Tibial artery (tissue), 4 donors: Measurements from ENCODE around the gene TCEAL4.

ENCODE experiments used
- DNase-seq, 2 donors: peaks; one replicate each; pipeline ENCODE4 v3.0.0-alpha.2; 2019
- H3K27ac ChIP-seq, 2 donors: fragments of 200-600 bp; sonication (generic) in 1 of 2; 1 replicate in 1 of 2; 2 replicates in 1 of 2; pipeline ENCODE4 v1.5.1; 2018 to 2019; ENCODE audit warnings: mild to moderate bottlenecking in 1 of 2
- H3K27me3 ChIP-seq, 2 donors: fragments of 200-600 bp; sonication (generic) in 1 of 2; one replicate each; pipeline versions ENCODE4 v1.5.1 to v1.6.0; 2016 to 2019
- H3K36me3 ChIP-seq, 3 donors: fragments of 200-600 bp; sonication (generic) in 2 of 3; one replicate each; pipeline ENCODE4 v1.5.1; 2016 to 2019; ENCODE audit warnings: mild to moderate bottlenecking in 2 of 3
- H3K4me1 ChIP-seq, 4 donors: fragments of 200-600 bp; sonication (generic) in 2 of 4; 1 replicate in 3 of 4; 2 replicates in 1 of 4; pipeline ENCODE4 v1.5.1; 2016 to 2019
- H3K4me3 ChIP-seq, 2 donors: fragments of 200-600 bp; sonication (generic) in 1 of 2; 1 replicate in 1 of 2; 2 replicates in 1 of 2; pipeline ENCODE4 v1.5.1; 2018 to 2019; ENCODE audit warnings: mild to moderate bottlenecking in 2 of 2
- H3K9me3 ChIP-seq, 3 donors: fragments of 200-600 bp; sonication (generic) in 1 of 3; one replicate each; pipeline ENCODE4 v1.5.1; 2016 to 2019
- intact Hi-C: fragments of 100-400 bp; cut with DNase I; formaldehyde crosslinking; loops from one replicate; pipeline ENCODE4 v1.15.0; 2023; ENCODE audit warnings: low total_unique reads
- TF ChIP-seq, protein P1 (sequence below), 2 experiments: fragments of 200-600 bp in 1 of 2; fragments of 450-650 bp in 1 of 2; IDR thresholded peaks; one replicate each; pipeline ENCODE4 v1.5.1; 2017 to 2019; ENCODE audit warnings: antibody characterized with exemption in 2 of 2, mild to moderate bottlenecking in 1 of 2, moderate library complexity in 1 of 2

TCEAL4 gene

GRCh38 chrX:103626855-103627254 lies 41.5 kb downstream of the TCEAL4 start:
- Histone ChIP-seq H3K27me3 (no peaks in the 10 kb centered on the region), H3K27ac (peak overlapping the region; percentile 22 to 96), H3K4me1 (peaks cover 0 to 45% (median 0%) of the 10 kb centered on the region in 4 donors), H3K4me3 (no peak overlapping the region), H3K36me3 (no peaks in the 10 kb centered on the region), H3K9me3 (no peaks in the 10 kb centered on the region)
- TF ChIP-seq, protein P1, sequence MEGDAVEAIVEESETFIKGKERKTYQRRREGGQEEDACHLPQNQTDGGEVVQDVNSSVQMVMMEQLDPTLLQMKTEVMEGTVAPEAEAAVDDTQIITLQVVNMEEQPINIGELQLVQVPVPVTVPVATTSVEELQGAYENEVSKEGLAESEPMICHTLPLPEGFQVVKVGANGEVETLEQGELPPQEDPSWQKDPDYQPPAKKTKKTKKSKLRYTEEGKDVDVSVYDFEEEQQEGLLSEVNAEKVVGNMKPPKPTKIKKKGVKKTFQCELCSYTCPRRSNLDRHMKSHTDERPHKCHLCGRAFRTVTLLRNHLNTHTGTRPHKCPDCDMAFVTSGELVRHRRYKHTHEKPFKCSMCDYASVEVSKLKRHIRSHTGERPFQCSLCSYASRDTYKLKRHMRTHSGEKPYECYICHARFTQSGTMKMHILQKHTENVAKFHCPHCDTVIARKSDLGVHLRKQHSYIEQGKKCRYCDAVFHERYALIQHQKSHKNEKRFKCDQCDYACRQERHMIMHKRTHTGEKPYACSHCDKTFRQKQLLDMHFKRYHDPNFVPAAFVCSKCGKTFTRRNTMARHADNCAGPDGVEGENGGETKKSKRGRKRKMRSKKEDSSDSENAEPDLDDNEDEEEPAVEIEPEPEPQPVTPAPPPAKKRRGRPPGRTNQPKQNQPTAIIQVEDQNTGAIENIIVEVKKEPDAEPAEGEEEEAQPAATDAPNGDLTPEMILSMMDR (IDR thresholded peaks at IDR 0.05) = no peak
- DNase-seq = no peak
- intact Hi-C loops = no loop called here

- Histone ChIP-seq H3K4me3 (peak within 1 kb of the TSS; percentile 71 to 77), H3K4me1 (peaks cover 0 to 43% (median 0%) of the 10 kb centered on the region in 4 donors), H3K27me3 (no peaks in the 10 kb centered on the region), H3K9me3 (no peaks in the 10 kb centered on the region), H3K27ac (peak within 1 kb of the TSS; percentile 91 to 96), H3K36me3 (no peaks in the 10 kb centered on the region)
- peak; percentile 70 to 82 for DNase-seq
- intact Hi-C loops = no loop called here
- TF ChIP-seq, protein P1 (IDR thresholded peaks at IDR 0.05) = no peak
Measured at GRCh38 chrX:103628386-103629317, 43.3 kb downstream of the TCEAL4 start, which contains the start of gene TCEAL1. Gene TCEAL1, plus strand, starts transcription at chrX:103628975. Its CDS starts 942 bp downstream, at chrX:103629917.

- no peaks in the 10 kb centered on the region for H3K9me3 ChIP-seq
- DNase-seq = peak; percentile 57 to 80
- H3K27ac ChIP-seq = peak overlapping the region; percentile 91 to 96
- H3K36me3 ChIP-seq = no peaks in the 10 kb centered on the region
- intact Hi-C loops = no loop called here
- TF ChIP-seq, protein P1 (IDR thresholded peaks at IDR 0.05) = peak in 1 of 2 experiments; percentile 26
- peak overlapping the region; percentile 71 to 77 for H3K4me3 ChIP-seq
- H3K4me1 ChIP-seq = peaks cover 0 to 35% (median 0%) of the 10 kb centered on the region in 4 donors
- H3K27me3 ChIP-seq = no peaks in the 10 kb centered on the region
Measured at GRCh38 chrX:103629318-103630170, 44.2 kb downstream of the TCEAL4 start.

- H3K27ac ChIP-seq = peak overlapping the region; percentile 91 to 96
- intact Hi-C loops = no loop called here
- TF ChIP-seq, protein P1 (IDR thresholded peaks at IDR 0.05) = no peak
- H3K27me3 ChIP-seq = no peaks in the 10 kb centered on the region
- DNase-seq = no peak
- H3K36me3 ChIP-seq = no peaks in the 10 kb centered on the region
- peaks cover 0 to 32% (median 0%) of the 10 kb centered on the region in 4 donors for H3K4me1 ChIP-seq
- H3K9me3 ChIP-seq = no peaks in the 10 kb centered on the region
- H3K4me3 ChIP-seq = peak overlapping the region; percentile 71 to 77
Measured at GRCh38 chrX:103630171-103630511, 44.8 kb downstream of the TCEAL4 start.

DNA sequence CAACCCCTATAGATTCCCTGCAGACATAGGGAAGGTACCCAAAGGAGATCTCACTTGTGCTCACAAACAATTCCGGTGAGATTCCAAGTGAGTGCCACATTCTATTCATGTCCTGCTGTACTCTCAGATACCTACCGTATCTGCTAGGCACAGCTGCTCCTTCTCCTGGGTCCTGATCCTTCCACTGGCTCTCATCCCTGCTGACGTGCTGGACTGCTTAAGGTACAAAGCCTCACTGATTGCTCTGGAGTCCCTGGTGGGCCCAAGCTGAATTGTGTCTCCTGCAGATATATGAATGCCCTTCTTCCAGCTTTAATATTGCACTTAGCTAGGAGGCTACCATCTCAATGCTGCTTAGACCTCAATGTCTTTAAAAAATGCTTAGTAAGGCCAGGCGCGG lies 45.8 kb downstream of the TCEAL4 start:
- no peaks in the 10 kb centered on the region for H3K27me3 ChIP-seq
- H3K4me3 ChIP-seq = peak overlapping the region; percentile 71 to 77
- no peaks in the 10 kb centered on the region for H3K36me3 ChIP-seq
- DNase-seq = no peak
- TF ChIP-seq, protein P1 (IDR thresholded peaks at IDR 0.05) = no peak
- no peak overlapping the region for H3K27ac ChIP-seq
- H3K9me3 ChIP-seq = no peaks in the 10 kb centered on the region
- intact Hi-C loops = no loop called here
- H3K4me1 ChIP-seq = peaks cover 0 to 23% (median 0%) of the 10 kb centered on the region in 4 donors
